ENCODE results near the gene TCF4.

GRCh38 chr18:55214969-55215368 is 373.0 kb downstream of the TCF4 start:
- no peak for TF ChIP-seq CTCF (IDR thresholded peaks at IDR 0.05; ENCODE audit: extremely low read depth in 1 of 2, insufficient read depth in 1 of 2, low read depth in 1 of 2, low read length in 2 of 2)
- no peak for TF ChIP-seq POLR2A (IDR thresholded peaks at IDR 0.05; ENCODE audit: low read depth, low read length)
- no peak for TF ChIP-seq POLR2AphosphoS5 (IDR thresholded peaks at IDR 0.05; ENCODE audit: insufficient read depth, low read depth, low read length)
- no peak for TF ChIP-seq EZH2 (IDR thresholded peaks at IDR 0.05; ENCODE audit: borderline replicate concordance, low read depth, low read length, severe bottlenecking)
